ENCODE data around the gene TBCCD1.

- TF ChIP-seq CTCF (IDR thresholded peaks at IDR 0.05; ENCODE audit: poor library complexity) (no peak), EZH2phosphoT487 (IDR thresholded peaks at IDR 0.05; ENCODE audit: low read depth, severe bottlenecking, unreplicated experiment) (no peak)
These were observed 25.5 kb upstream of the TBCCD1 start for GRCh38 chr3:186592682-186593081.
